GM23248 (cell line): ENCODE results near the gene PTPN18.

ENCODE experiments used
- EZH2 ChIP-seq: fragments of 200-600 bp; sonication (generic); IDR thresholded peaks from 2 replicates; pipeline ENCODE4 v1.6.1; 2018; ENCODE audit warnings: antibody characterized with exemption, mild to moderate bottlenecking; ENCODE audit not compliant: insufficient read depth, poor library complexity, severe bottlenecking
- EZH2phosphoT487 ChIP-seq: fragments of 200-600 bp; sonication (generic); IDR thresholded peaks from 2 replicates; pipeline ENCODE4 v1.6.1; 2018; ENCODE audit warnings: antibody characterized with exemption, moderate library complexity, mild to moderate bottlenecking, low read depth; ENCODE audit not compliant: insufficient read depth

- TF ChIP-seq EZH2 (no peak), EZH2phosphoT487 (no peak)
Measured at GRCh38 chr2:130342020-130342532, 13.8 kb upstream of the PTPN18 start.
